ENCODE measurements around the gene TLE6. TPM values are rescaled to one million over a fixed set of nuclear protein-coding genes. Genes with fewer than 3 reads are reported as not detected.

TLE6 gene
- total and polyA plus RNA-seq, 2 donors (not counting 3 experiments of a cell fraction or from before 2014, with no cell fraction given): 1.6 to 1.9 TPM

DNA sequence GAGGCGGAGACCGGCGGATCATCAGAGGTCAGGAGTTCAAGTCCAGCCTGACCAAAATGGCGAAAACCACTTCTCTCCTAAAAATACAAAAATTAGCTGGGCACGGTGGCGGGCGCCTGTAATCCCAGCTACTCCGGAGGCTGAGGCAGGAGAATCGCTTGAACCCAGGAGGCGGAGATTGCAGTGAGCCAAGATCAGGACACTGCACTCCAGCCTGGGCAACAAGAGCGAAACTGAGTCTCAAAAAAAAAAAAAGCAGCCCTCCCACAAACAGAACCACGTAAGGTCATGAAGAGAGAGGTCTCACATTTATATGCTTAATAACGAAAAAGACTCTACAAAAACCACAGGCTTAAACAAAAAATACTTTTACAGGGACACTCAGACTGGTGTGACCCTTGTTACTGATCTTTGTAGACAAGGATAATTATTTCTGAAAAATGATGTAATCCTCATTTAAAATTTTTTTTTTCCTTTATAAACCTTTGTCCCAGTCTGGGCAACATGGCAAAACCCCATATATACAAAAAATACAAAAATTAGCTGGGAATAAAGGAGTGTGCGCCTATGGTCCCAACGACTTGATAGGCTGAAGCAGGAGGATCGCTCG lies 31.7 kb upstream of the TLE6 start:
- Histone ChIP-seq H3K9me3 (replicated peaks; ENCODE audit: control insufficient read depth, insufficient read depth, low read length) (no peaks in the 10 kb centered on the region), H3K27me3 (ENCODE audit: control insufficient read depth in 2 of 2, insufficient read depth in 2 of 2, low read length in 2 of 2) (no peaks in the 10 kb centered on the region), H3K9me1 (replicated peaks; ENCODE audit: control insufficient read depth, extremely low read depth, insufficient read depth, low read length) (no peaks in the 10 kb centered on the region), H3K4me2 (ENCODE audit: insufficient read depth, low read length) (no peak overlapping the region), H3K9ac (replicated peaks; ENCODE audit: extremely low read depth, insufficient read depth, low read length) (no peak overlapping the region), H3K4me1 (ENCODE audit: control insufficient read depth, extremely low read depth, insufficient read depth, low read length) (peaks cover 32% of the 10 kb centered on the region), H3K36me3 (ENCODE audit: control insufficient read depth in 2 of 2, extremely low read depth in 1 of 2, insufficient read depth in 2 of 2, low read length in 2 of 2) (no peaks in the 10 kb centered on the region), H3K79me2 (ENCODE audit: control insufficient read depth, insufficient read depth, low read length) (peaks cover 3% of the 10 kb centered on the region), H4K20me1 (replicated peaks; ENCODE audit: control insufficient read depth, extremely low read depth, insufficient read depth, low read length) (no peaks in the 10 kb centered on the region), H2AFZ (ENCODE audit: low read depth, low read length) (peak overlapping the region; percentile 57), H3K4me3 (replicated peaks in 1 of 3; ENCODE audit: insufficient read depth in 1 of 3, low read depth in 1 of 3, low read length in 3 of 3) (peak overlapping the region in 1 of 3 experiments; percentile 87), H3K27ac (ENCODE audit: insufficient read depth, low read depth, low read length) (peak overlapping the region; percentile 52)
- TF ChIP-seq JUN (IDR thresholded peaks at IDR 0.05; ENCODE audit: borderline replicate concordance, insufficient read depth, insufficient read length, low read depth): no peak
- TF ChIP-seq FOS (IDR thresholded peaks at IDR 0.05; ENCODE audit: borderline replicate concordance, insufficient read depth, low read length): no peak
- no peak for TF ChIP-seq POLR2AphosphoS5 (IDR thresholded peaks at IDR 0.05; ENCODE audit: insufficient read depth, low read depth, low read length)
- TF ChIP-seq, protein P1, sequence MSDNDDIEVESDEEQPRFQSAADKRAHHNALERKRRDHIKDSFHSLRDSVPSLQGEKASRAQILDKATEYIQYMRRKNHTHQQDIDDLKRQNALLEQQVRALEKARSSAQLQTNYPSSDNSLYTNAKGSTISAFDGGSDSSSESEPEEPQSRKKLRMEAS (IDR thresholded peaks at IDR 0.05; ENCODE audit: insufficient read depth, insufficient read length): no peak
- TF ChIP-seq GATA2 (IDR thresholded peaks at IDR 0.05; ENCODE audit: insufficient read depth, insufficient read length, low read depth, low read length): no peak
- TF ChIP-seq, protein P2, sequence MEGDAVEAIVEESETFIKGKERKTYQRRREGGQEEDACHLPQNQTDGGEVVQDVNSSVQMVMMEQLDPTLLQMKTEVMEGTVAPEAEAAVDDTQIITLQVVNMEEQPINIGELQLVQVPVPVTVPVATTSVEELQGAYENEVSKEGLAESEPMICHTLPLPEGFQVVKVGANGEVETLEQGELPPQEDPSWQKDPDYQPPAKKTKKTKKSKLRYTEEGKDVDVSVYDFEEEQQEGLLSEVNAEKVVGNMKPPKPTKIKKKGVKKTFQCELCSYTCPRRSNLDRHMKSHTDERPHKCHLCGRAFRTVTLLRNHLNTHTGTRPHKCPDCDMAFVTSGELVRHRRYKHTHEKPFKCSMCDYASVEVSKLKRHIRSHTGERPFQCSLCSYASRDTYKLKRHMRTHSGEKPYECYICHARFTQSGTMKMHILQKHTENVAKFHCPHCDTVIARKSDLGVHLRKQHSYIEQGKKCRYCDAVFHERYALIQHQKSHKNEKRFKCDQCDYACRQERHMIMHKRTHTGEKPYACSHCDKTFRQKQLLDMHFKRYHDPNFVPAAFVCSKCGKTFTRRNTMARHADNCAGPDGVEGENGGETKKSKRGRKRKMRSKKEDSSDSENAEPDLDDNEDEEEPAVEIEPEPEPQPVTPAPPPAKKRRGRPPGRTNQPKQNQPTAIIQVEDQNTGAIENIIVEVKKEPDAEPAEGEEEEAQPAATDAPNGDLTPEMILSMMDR (IDR thresholded peaks at IDR 0.05; ENCODE audit: extremely low read depth in 1 of 2, insufficient read depth in 1 of 2, low read depth in 1 of 2, low read length in 2 of 2): no peak
- no peak for TF ChIP-seq POLR2A (IDR thresholded peaks at IDR 0.05; ENCODE audit: low read depth, low read length)
- TF ChIP-seq EZH2 (IDR thresholded peaks at IDR 0.05; ENCODE audit: borderline replicate concordance, low read depth, low read length, severe bottlenecking): no peak
- no peak for TF ChIP-seq MYC (IDR thresholded peaks at IDR 0.05; ENCODE audit: low read depth, low read length)
- intact Hi-C loops (cut with micrococcal nuclease) (loop anchor here (1.0 kb wide), 1 partner anchor 45 kb away; the partner anchor contains the start of gene ZNF57), dilution Hi-C loops (cut with MboI; ENCODE audit: extremely low pct_ligation_motif_present, low sequenced_read_pairs) (no loop called here)
- FAIRE-seq: no peak
- no peak for DNase-seq (ENCODE audit: low read depth, low spot score)
- no TSS peak for BruUV-seq (replicated peaks)
- POLR2A ChIA-PET: no interaction called here
- CTCF ChIA-PET: no interaction called here

Data from endothelial cell of umbilical vein (primary cell).